ENCODE results near the gene CALHM1. TPM values are rescaled to one million over a fixed set of nuclear protein-coding genes. Genes with fewer than 3 reads are reported as not detected.
A peak's percentile ranks its signal among the peaks of the same experiment; 100 is the strongest.

CALHM1 gene
- total and polyA plus RNA-seq, 8 donors = 0.16 TPM; not detected in 7

GRCh38 chr10:103465411-103466179, 6.9 kb upstream of the CALHM1 start:
- Histone ChIP-seq H3K4me1 (no peaks in the 10 kb centered on the region), H3K4me3 (no peak overlapping the region), H3K9me3 (no peaks in the 10 kb centered on the region), H3K36me3 (no peaks in the 10 kb centered on the region), H3K27ac (no peak overlapping the region), H3K27me3 (no peaks in the 10 kb centered on the region)
- intact Hi-C loops (cut with DNase I) = no loop called here
- no peak for TF ChIP-seq CTCF (IDR thresholded peaks at IDR 0.05)
- ATAC-seq (peak in 1 of 4 donors; percentile 25), DNase-seq (no peak), FAIRE-seq (no peak)
- WGBS, 2 donors = 84 to 86% methylated on average over 14 of the region's 14 CpGs

- no peak overlapping the region for H3K4me3 ChIP-seq
- H3K36me3 ChIP-seq = no peaks in the 10 kb centered on the region
- H3K27me3 ChIP-seq = no peaks in the 10 kb centered on the region
- no peaks in the 10 kb centered on the region for H3K9me3 ChIP-seq
- no peak for DNase-seq
- 76 to 84% methylated on average over 4 of the region's 4 CpGs for WGBS, 2 donors
- no peak for ATAC-seq
- TF ChIP-seq CTCF (IDR thresholded peaks at IDR 0.05) = no peak
- no peaks in the 10 kb centered on the region for H3K4me1 ChIP-seq
- FAIRE-seq = no peak
- no peak overlapping the region for H3K27ac ChIP-seq
- intact Hi-C loops (cut with DNase I) = no loop called here
Observed at GRCh38 chr10:103463499-103463898, 4.8 kb upstream of the CALHM1 start.

- FAIRE-seq = no peak
Observed at GRCh38 chr10:103459615-103460014, 915 bp upstream of the CALHM1 start.

GRCh38 chr10:103457896-103458583, 660 bp downstream of the CALHM1 start:
- FAIRE-seq = no peak
- no peak overlapping the region for H3K27ac ChIP-seq
- no peak overlapping the region for H3K4me3 ChIP-seq
- H3K27me3 ChIP-seq = no peaks in the 10 kb centered on the region
- H3K4me1 ChIP-seq = no peaks in the 10 kb centered on the region
- TF ChIP-seq CTCF (IDR thresholded peaks at IDR 0.05) = no peak
- intact Hi-C loops (cut with DNase I) = no loop called here
- no peaks in the 10 kb centered on the region for H3K36me3 ChIP-seq
- no peak for DNase-seq
- WGBS, 2 donors = 93 to 95% methylated on average over 34 to 39 of the region's 39 CpGs
- no peaks in the 10 kb centered on the region for H3K9me3 ChIP-seq
- no peak for ATAC-seq

More at GRCh38 chr10:103459615-103460014, 915 bp upstream of the CALHM1 start:
- H3K9me3 ChIP-seq = no peaks in the 10 kb centered on the region
- no peak for TF ChIP-seq CTCF (IDR thresholded peaks at IDR 0.05)
- H3K27me3 ChIP-seq = no peaks in the 10 kb centered on the region
- intact Hi-C loops (cut with DNase I) = no loop called here
- H3K36me3 ChIP-seq = no peaks in the 10 kb centered on the region
- no peak overlapping the region for H3K4me3 ChIP-seq
- no peaks in the 10 kb centered on the region for H3K4me1 ChIP-seq
- 61 to 62% methylated on average over 4 of the region's 4 CpGs for WGBS, 2 donors
- no peak overlapping the region for H3K27ac ChIP-seq
- DNase-seq (no peak), ATAC-seq (no peak)
